Measurements from ENCODE around the gene NUCB2.
"Not testable (repeated sequence)": the region's sequence is repeated elsewhere in the genome, so short reads cannot be mapped to it uniquely, and the experiment has no call there.

NUCB2 gene

DNA sequence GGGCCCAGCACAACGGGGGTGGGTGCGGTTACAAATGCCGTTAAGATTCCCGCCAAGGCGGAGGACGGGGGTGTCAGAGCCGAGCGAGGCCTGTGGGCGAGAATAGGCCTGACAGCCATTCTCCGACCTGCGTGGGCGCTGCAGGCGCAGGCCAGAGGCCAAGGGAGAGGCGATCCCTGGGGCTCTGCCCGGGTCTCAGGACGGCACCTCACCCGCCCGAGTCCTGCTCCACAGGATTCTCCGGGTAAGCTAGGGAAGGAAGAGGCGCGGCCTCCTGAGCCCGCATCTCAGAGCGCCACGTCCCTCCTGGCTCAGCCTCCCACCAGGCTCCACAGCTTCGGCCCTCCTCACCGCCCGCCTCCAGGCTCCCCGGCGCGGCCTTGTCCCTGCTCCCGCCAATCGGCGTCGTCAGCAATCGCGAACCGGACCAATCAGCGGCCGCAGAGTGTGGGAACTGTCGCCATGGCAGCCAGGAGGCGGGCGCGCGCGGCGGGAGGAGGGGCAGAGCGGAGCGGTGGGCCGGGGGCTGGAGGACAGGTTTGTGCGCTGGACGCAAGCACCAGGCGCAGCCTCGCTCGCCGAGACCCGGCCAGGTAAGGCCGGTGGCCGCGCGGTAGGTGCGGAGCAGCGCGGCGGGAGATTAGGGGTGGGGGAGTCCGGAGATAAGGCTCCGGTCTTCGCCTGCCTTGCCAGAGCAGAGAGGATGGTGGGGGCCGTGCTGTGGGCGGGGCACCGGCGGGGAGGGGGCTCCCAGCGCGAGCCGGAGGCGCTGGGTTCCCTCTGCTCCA, at the start of gene NUCB2:
TSS of gene NUCB2 (plus strand) at position 504 of the 788 bp plus-strand sequence. CDS start 18,585 bp downstream, outside the sequence.
- peak; percentile 76 for DNase-seq

DNA sequence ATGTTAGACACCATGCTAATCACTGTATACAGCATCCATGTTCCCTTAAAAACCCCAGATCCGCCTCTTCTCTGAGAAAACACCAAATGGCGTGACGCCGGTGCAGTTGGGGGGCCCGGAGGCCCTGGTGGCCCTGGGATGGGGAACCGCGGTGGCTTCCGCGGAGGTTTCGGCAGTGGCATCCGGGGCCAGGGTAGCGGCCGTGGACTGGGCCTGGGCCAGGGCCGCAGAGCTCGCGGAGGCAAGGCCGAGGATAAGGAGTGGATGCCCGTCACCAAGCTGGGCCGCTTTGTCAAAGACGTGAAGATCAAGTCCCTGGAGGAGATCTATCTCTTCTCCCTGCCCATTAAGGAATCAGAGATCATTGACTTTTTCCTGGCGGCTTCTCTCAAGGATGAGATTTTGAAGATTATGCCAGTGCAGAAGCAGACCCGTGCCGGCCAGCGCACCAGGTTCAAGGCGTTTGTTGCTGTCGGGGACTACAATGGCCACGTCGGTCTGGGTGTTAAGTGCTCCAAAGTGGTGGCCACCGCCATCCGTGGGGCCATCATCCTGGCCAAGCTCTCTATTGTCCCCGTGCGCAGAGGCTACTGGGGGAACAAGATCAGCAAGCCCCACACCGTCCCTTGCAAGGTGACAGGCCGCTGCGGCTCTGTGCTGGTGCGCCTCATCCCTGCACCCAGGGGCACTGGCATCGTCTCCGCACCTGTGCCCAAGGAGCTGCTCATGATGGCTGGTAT, 48.2 kb upstream of the NUCB2 start:
- not testable (repeated sequence) for DNase-seq

DNA sequence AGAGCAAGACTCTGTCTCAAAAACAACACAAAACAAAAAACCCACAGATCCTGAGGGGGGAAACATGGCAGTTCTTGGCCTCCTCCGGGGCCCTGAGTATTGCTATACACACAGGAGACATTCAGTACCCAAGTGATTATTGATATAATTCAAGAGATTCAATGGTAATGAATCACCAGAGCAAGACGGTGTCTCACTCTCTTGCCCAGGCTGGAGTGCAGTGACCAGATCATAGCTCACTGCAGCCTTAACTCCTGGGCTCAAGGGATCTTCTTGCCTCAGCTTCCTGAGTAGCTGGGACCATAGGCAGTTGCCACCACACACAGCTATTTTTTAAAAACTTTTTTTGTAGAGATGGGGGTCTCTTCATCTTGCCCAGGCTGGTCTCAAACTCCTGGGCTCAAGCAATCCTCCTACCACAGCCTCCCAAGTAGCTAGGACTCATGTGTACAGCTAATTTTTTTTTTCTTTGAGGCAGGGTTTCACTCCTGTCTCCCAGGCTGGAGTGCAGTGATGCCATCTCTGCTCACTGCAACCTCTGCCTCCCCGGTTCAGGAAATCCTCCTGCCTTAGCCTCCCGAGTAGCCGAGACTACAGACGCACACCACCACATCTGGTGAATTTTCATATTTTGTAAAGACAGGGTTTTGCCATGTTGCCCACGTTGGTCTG, 46.9 kb upstream of the NUCB2 start:
- DNase-seq = no peak

DNA sequence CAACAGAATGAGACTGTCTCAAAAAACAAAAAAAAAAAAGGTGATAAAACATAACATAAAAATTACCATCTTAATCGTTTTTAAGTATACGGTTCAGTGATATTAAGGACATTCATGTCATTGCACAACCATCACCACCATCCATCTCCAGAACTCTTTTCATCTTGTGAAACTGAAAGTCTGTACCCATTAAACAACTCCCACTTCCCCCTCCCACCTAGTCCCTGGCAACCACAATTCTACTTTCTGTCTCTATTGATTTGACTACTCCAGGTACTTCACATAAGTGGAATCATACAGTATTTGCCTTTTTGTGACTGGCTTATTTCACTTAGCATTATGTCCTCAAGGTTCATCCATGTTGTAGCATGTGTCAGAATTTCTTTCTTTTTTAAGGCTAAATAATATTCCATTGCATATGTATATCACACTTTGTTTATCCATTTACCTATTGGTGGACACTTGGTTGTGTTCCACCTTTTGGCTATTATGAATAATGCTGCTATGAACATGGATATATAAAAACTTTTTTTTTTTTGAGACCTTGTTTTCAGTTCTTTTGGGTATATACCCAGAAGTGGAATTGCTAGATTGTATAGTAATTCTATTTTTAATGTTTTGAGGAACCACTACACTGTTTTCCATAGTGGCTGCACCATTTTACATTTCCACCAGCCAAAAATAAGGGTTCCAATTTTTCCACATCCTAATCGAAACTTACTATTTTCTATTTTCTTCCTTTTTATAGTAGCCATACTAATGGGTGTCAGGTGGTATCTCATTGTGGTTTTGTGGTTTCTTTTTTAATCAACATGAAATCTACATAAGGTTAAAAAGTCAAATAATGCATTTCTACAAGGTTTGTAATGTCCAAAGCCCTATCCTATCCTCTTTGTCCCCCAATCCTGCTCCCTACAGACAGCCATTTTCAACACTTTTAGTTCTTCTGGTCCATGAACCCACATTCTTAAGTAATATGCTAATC, 45.4 kb upstream of the NUCB2 start:
- no peak for DNase-seq

DNA sequence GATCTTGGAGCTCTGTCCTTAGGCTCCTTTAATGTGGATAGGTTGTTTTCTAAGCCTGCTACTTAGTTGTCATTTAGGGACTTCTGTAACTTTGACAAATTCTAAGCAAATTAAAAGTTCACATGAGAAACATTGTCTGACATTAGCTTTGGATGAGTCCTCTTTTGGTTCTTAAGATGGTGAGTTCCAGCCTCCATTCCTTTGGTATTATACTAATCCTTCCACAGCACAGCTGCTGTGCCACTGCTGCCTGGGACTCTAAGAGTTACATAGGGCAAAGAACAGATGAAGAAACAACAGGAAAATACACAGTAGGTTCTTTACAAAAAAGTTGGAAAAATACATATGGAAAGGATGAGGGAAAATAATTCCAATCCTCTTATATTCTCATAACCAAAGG, 43.4 kb upstream of the NUCB2 start:
- DNase-seq = no peak

DNA sequence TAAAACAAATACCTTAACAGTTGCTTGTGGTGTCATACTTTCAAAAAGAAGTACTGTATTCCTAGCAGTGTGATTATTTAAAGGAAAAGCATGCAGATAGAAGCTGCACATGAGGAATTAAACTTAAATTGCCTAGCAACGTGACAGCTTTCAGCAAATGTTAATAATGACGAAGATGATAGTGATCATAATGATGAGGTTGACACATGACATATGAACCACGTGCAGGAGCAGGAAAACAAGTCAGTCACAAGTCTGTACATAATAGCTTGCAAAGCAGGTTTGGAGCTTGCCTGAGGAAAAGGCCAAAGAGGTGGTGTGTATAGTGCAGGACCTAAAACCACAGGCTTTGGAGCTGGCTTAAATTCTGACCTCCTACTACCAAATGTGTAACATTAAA, 38.2 kb upstream of the NUCB2 start:
- DNase-seq = no peak

DNA sequence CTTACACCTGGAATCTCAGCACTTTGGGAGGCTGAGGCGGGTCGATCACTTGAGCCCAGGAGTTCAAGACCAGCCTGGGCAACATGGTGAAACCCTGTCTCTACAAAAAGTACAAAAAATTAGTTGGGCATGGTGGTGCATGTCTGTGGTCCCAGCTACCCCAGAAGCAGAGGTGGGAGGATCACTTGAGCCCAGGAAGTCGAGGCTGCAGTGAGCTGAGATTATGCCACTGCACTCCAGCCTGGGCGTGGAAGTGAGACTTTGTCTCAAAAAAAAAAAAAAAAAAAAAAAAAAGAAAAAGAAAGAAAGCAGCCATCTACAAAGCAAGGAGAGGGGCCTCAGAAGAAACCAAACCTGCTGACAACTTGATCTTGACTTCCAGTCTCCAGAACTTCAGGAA, 36.6 kb upstream of the NUCB2 start:
- DNase-seq = not testable (repeated sequence)

DNA sequence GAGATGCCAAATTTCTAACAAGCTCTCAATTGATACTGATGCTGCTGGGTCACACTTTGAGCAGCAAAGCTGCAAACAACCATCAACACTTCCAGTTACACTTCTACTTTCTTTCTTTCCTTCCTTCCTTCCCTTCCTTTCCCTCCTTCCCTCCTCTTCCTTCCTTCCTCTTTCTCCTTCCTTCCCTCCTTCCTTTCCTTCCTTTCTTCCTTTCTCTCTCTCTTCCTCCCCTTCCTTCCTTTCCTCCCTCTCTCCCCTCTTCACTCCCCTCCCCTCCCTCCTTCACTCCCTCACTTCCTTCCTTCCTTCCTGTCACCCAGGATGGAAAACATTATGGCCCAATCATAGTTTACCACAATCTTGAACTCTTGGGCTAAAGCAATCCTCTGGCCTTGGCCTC, 35.8 kb upstream of the NUCB2 start:
- DNase-seq = no peak

DNA sequence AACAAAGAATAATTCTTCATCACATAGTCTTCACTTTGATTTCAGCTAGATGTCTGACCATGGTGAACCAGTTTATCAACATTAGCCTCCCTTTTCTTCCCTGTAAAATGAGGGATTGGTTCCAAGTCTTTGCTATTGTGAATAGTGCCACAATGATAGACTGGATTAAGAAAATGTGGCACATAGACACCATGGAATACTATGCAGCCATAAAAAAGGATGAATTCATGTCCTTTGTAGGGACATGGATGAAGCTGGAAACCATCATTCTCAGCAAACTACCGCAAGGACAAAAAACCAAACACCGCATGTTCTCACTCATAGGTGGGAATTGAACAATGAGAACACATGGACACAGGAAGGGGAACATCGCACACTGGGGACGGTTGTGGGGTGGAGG, 33.6 kb upstream of the NUCB2 start:
- not testable (repeated sequence) for DNase-seq

DNA sequence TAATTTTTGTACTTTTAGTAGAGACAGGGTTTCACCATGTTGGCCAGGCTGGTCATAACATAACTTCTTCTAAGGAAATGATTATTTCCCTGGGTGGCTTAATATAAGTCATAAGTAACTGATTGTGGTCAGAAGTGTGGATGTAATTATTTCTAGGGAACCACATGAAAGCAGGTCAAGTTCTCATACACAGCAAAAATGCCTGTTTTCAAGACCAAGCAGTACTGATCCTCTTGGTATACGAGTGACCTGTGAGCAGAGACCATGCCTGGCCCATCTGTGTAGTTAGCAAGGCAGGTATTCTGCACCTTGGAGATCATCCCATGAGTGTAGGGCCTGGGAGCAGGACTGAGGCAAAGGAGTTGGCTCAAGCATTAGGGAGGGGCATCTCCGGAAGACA, 32.5 kb upstream of the NUCB2 start:
- DNase-seq = no peak

DNA sequence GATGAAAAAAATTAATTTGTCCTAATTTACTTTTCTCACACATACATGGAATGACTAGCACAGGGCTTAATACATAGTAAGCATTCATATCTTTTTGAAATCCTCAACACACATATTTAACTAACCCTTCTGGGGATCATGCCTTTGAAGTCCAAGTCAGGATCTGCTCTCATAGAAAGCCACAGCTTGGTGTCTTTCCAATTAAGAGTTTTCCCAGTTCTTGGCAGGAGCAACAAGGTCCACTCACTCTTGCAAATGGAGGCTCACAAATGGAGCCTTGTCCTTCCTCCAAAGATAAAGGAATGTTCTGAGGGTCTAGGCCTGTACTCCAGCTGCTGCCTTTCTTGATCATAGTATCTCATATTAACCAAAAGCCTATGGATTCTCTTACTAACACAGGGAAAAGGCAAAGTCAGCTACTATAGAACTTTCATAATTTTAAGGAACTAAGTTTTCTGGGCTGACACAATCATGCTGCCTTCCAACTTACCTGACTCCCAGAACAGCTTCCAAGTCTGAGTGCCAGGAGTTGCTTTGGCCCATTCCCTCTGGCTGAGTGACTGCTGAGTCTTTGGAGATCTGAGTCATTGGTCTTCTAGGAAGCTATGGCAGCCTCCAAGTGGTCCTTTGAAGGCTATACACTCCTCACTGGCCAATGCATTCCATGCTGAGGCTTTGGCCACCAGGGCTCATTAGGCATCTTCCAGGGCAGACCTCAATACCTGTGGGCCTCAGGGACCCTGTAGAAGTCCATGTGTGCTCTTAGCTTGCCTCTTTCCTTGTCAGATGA, 25.8 kb upstream of the NUCB2 start:
- DNase-seq = no peak

DNA sequence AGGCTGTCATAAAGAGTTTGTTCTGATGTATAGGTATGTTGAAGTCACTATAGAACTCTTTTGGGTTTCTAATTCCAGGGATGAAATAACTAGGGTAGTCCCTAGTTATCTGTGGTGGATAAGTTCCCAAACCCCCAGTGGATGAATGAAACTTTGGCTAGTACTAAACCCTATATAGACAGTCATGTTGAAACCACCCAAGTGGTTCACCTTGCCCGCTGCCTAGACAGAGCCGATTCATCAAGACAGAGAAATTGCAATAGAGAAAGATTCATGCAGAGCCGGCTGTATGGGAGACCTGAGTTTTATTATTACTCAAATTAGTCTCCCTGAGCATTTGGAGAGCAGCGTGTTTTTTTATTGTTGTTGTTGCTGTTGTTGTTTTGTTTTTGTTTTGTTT, 23.8 kb upstream of the NUCB2 start:
- no peak for DNase-seq

DNA sequence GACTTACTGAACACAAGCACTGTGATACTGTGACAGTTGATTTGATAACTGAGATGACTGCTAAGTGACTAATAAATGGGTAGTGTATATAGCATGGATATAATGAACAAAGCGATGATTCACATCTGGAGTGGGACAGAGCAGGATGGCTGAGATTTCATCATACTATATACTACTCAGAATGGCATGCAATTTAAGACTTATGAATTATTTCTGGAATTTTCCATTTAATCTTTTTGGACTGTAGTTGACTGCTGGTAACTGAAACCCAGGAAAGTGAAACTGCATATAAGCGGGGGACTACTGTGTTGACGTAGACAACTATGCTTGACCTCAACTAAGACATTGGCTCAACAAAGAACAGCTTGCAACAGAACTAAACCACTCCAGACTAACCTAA, 20.0 kb upstream of the NUCB2 start:
- no peak for DNase-seq

DNA sequence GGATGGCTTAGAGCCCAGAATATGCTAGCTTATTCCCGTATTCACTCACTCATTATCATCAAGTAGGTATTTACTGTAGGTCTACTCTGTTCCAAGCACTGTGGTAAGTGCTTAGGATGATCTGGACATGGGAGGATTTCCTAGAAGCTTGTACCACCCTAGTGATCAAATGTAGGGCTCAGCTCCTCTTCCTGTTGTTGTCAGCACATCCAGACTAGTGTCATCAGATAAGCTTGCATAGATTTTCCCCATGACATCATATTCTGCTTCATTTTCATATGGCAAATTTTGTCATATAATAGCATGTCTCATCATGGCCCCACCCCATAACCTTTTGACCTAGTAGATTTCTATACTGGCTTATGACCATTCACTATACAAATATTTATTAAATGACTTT, 19.3 kb upstream of the NUCB2 start:
- no peak for DNase-seq

DNA sequence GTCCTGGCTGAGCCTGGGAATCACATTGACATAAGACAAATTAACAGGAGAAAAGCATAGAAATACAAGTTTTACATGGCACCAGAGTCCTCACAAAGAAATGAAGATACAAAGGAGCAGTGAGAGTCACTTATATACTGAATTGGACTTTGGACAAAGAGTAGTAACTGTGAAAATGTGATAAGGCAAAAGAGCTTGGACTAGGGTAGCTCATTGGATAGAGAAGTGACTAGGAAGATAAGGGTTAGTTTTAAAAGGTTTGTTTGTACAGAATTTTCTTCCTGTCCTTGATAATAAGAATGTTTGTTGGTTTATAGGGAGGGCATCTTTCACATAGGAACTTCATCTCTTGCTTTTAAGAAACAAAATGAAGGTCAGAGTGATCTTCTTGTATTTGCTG, 17.9 kb upstream of the NUCB2 start:
- DNase-seq = no peak

DNA sequence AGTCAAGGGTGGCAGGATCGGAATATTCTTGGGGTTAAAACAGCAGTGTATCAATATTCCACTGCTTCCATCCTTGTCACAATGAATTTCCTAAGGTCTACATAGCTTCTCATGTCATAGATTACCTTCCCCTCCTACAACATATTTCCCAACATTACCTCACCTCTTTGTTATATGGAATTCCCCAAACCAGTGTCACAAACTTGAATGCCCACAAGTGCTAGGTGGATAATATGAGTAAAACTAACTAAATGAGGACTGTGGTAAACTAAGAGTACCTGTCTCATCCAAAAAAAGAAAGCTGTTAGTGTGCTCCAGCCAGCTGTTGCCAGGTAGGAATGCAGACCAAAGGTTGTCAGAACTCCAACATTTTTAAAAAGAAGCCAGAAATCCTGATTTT, 17.0 kb upstream of the NUCB2 start:
- no peak for DNase-seq

DNA sequence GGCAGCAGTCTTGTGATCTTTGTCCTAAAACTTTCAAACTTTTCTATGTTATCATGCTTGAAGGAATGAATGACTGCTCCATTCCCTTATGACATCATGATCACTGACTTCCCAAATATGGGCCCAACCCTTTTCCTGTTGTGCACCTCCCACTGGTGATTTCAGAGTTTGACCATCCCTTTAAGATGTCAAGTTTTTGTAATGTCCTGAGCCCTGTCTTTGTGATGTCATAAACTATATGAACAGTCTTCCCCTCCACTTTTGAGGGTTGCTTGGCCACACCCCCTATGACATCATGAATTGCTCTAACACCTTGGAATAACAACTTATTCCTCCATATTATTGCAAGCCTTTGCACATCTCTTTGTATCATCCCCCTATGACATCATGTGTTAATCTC, 16.5 kb upstream of the NUCB2 start:
- DNase-seq = no peak

DNA sequence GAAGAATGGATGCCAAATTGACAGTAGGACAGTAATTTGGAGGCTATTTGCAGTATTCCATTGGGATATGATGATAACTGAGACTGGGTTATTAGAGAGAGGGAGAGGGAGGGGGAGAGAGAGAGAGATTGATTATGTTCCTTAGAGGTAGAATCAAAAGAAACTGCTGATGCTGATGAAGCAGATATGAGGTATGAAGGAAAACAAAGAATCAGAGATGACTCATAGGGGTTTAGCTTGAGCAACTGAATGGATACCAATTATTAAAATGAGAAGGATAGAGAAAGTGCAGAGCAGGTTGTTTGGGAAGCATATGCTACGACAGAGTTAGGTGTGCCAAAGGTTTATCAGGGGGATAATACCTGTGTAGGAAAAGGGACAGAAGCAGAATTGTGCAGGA, 12.8 kb upstream of the NUCB2 start:
- DNase-seq = no peak

DNA sequence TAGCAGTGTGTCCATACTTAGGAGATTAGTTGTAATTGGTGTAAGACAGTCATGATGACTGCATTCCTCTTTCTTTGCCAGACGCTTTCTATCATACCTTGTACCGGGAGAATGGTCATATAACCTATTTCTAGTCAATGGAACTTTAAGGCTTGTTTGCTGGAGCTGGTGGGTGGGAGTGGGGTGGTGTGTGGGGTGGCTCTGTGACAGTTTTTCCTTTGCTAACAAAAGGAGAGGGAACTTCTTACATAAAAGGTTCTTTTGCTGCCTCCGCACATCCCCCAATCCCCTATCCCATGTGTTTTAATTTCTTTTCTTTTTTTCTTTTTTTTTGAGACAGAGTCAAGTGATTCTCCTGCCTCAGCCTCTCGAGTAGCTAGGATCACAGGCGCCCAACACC, 9.8 kb upstream of the NUCB2 start:
- no peak for DNase-seq

DNA sequence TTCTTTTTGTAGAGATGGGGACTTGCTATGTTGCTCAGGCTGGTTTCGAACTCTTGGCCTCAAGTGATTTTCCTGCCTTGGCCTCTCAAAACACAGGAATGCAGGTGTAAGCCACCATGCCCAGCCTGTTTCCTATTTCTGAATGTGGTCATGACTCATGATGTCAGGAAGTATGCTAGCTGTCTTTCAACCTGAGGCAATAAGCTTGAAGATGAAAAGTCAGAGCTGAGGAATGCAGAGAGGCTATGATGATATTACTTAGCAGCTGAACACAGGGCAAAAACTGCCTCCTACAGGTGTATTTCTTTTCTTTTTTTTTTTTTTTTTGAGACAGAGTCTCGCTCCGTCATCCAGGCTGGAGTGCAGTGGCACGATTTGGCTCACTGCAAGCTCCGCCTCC, 9.0 kb upstream of the NUCB2 start:
- DNase-seq = no peak

DNA sequence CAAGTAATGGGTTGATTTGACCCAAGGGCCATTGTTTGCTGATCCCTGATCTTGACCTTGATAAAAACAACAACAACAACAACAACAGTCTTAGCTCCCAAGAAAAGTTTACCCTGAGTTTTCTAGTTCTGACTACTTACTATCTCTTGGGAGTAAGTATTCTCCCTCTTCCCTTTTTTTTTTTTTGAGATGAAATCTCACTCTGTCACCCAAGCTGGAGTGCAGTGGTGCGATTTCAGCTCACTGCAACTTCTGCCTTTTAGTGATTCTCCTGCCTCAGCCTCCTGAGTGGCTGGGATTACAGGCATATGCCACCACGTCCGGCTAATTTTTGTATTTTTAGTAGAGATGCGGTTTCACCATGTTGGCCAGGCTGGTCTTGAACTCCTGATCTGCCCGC, 8.0 kb upstream of the NUCB2 start:
- not testable (repeated sequence) for DNase-seq

DNA sequence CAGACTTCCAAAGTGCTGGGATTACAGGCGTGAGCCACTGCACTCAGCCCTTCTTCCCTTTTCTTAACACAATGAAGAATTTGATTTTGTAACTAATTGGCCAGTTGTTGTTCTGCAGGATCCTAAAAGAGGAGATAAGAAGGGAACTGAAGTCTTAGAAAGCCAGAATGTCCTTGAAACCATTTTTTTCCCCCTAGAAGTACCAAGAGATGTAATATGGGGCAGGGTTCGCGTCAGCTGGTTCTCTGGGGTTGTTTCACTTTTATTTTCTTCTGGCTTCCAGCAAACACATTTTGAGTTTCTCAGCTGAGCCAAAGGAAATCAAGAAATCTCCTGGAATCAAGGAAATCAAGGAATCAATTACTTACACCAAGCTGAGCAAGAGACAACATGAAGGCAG, 7.6 kb upstream of the NUCB2 start:
- DNase-seq = no peak
